NCI-H2196 (cell line): Measurements from ENCODE around the gene DLG4.
"Not testable (repeated sequence)": the region's sequence is repeated elsewhere in the genome, so short reads cannot be mapped to it uniquely, and the experiment has no call there.

Source experiments
- DNase-seq: peaks from one replicate; lab custom pipeline; 2025; ENCODE audit not compliant: unreplicated experiment; lab: John Stamatoyannopoulos, UW

DLG4 gene

GRCh38 chr17:7249830-7250229, 30.2 kb upstream of the DLG4 start:
- no peak for DNase-seq

- DNase-seq = no peak
Measured at GRCh38 chr17:7249214-7249613, 29.6 kb upstream of the DLG4 start.

- no peak for DNase-seq
Measured at GRCh38 chr17:7248796-7249195, 29.2 kb upstream of the DLG4 start.

- no peak for DNase-seq
Measured at GRCh38 chr17:7246779-7247178, 27.1 kb upstream of the DLG4 start.

GRCh38 chr17:7243838-7244237, 24.2 kb upstream of the DLG4 start:
- DNase-seq = not testable (repeated sequence)

- no peak for DNase-seq
Measured at GRCh38 chr17:7243453-7243729, 23.8 kb upstream of the DLG4 start.

GRCh38 chr17:7242717-7243452, 23.2 kb upstream of the DLG4 start:
- DNase-seq = peak; percentile 87

GRCh38 chr17:7241783-7242716, 22.4 kb upstream of the DLG4 start, which contains the start of gene GABARAP:
TSS of gene GABARAP (minus strand) at chr17:7242449. CDS start at chr17:7242330, 119 bp downstream.
- peak; percentile 72 for DNase-seq

GRCh38 chr17:7241090-7241733, 21.6 kb upstream of the DLG4 start:
- DNase-seq = no peak

GRCh38 chr17:7240375-7240774, 20.7 kb upstream of the DLG4 start:
- no peak for DNase-seq

- peak; percentile 94 for DNase-seq
Measured at GRCh38 chr17:7239091-7240027, 19.7 kb upstream of the DLG4 start, which contains the start of gene PHF23. TSS of gene PHF23 (minus strand) at chr17:7239457. CDS start at chr17:7239279, 178 bp downstream.

GRCh38 chr17:7238420-7239090, 18.9 kb upstream of the DLG4 start:
- no peak for DNase-seq

GRCh38 chr17:7237761-7238419, 18.3 kb upstream of the DLG4 start:
- DNase-seq = peak; percentile 27

GRCh38 chr17:7237266-7237760, 17.7 kb upstream of the DLG4 start:
- DNase-seq = no peak

- no peak for DNase-seq
Measured at GRCh38 chr17:7236808-7237207, 17.2 kb upstream of the DLG4 start.

GRCh38 chr17:7235693-7236665, 16.3 kb upstream of the DLG4 start:
- DNase-seq = no peak

- DNase-seq = peak; percentile 78
Measured at GRCh38 chr17:7234083-7234951, 14.7 kb upstream of the DLG4 start, which contains the start of gene DVL2. TSS of gene DVL2 (minus strand) at chr17:7234517. CDS start at chr17:7234262, 255 bp downstream.
